ENCODE results near the gene SERP1.

- TF ChIP-seq ZFX (IDR thresholded peaks at IDR 0.05) (no peak), CTCF (conservative IDR thresholded peaks at IDR 0.05) (no peak)
Observed at GRCh38 chr3:150527464-150528255, 18.6 kb downstream of the SERP1 start.
